ENCODE results near the gene ADGRE1. TPM values are rescaled to one million over a fixed set of nuclear protein-coding genes. Genes with fewer than 3 reads are reported as not detected.

Gene ADGRE1
- total and polyA plus RNA-seq, 7 donors = 0.28 to 1.8 (median 0.88) TPM; not detected in 3

Small RNA genes within 50 kb of the gene (small RNA-seq; reads per million reads assigned to genes)
- gene RF00017 = 0 reads per million in 3 donors

Other genes starting within 250 kb of the ADGRE1 start
- 1 to 10 TPM in 1 of 4 donors, under 1 TPM in 2, not detected in 1; under 0.01 to 2.0 (median 0.41) TPM for gene TNFSF14, start 217.4 kb upstream of the ADGRE1 start, total RNA-seq
- 1 to 10 TPM in 1 of 3 donors, not detected in 2; 2.8 TPM for gene TNFSF14, start 217.4 kb upstream of the ADGRE1 start, polyA plus RNA-seq
- 1,000 to 10,000 TPM in 1 of 4 donors, 100 to 1,000 TPM in 3; 317 to 1,284 (median 452) TPM for gene C3, start 166.9 kb upstream of the ADGRE1 start, total RNA-seq
- gene C3, start 166.9 kb upstream of the ADGRE1 start, polyA plus RNA-seq = 100 to 1,000 TPM in 1 of 3 donors, 10 to 100 TPM in 1, 1 to 10 TPM in 1; 9.0 to 313 (median 66.7) TPM
- gene GPR108, start 150.0 kb upstream of the ADGRE1 start, total RNA-seq = 10 to 100 TPM; 44.5 to 67.3 (median 58.8) TPM
- gene GPR108, start 150.0 kb upstream of the ADGRE1 start, polyA plus RNA-seq = 10 to 100 TPM; 39.0 to 91.1 (median 53.4) TPM
- 100 to 1,000 TPM in 1 of 4 donors, 10 to 100 TPM in 3; 73.1 to 117 (median 90.1) TPM for gene TRIP10, start 147.9 kb upstream of the ADGRE1 start, total RNA-seq
- 10 to 100 TPM; 49.5 to 76.7 (median 70.3) TPM for gene TRIP10, start 147.9 kb upstream of the ADGRE1 start, polyA plus RNA-seq
- gene SH2D3A, start 120.1 kb upstream of the ADGRE1 start, total RNA-seq = under 1 TPM in 1 of 4 donors, not detected in 3; 0.66 TPM
- 10 to 100 TPM; 23.8 to 42.7 (median 30.0) TPM for gene SH2D3A, start 120.1 kb upstream of the ADGRE1 start, polyA plus RNA-seq
- 1 to 10 TPM; 3.0 to 4.6 (median 4.3) TPM for gene VAV1, start 114.9 kb upstream of the ADGRE1 start, total RNA-seq
- 10 to 100 TPM in 1 of 3 donors, 1 to 10 TPM in 2; 2.4 to 18.9 (median 3.7) TPM for gene VAV1, start 114.9 kb upstream of the ADGRE1 start, polyA plus RNA-seq
- gene MBD3L2B, start 133.9 kb downstream of the ADGRE1 start, total RNA-seq = not detected
- not detected for gene MBD3L2B, start 133.9 kb downstream of the ADGRE1 start, polyA plus RNA-seq
- gene MBD3L5, start 143.0 kb downstream of the ADGRE1 start, total RNA-seq = not detected
- not detected for gene MBD3L5, start 143.0 kb downstream of the ADGRE1 start, polyA plus RNA-seq
- not detected for gene MBD3L4, start 152.6 kb downstream of the ADGRE1 start, total RNA-seq
- not detected for gene MBD3L4, start 152.6 kb downstream of the ADGRE1 start, polyA plus RNA-seq
- not detected for gene MBD3L2, start 161.7 kb downstream of the ADGRE1 start, total RNA-seq
- gene MBD3L2, start 161.7 kb downstream of the ADGRE1 start, polyA plus RNA-seq = not detected
- gene MBD3L3, start 171.1 kb downstream of the ADGRE1 start, total RNA-seq = not detected
- not detected for gene MBD3L3, start 171.1 kb downstream of the ADGRE1 start, polyA plus RNA-seq
- gene ZNF557, start 182.1 kb downstream of the ADGRE1 start, total RNA-seq = 1 to 10 TPM; 6.9 to 10.0 (median 8.8) TPM
- gene ZNF557, start 182.1 kb downstream of the ADGRE1 start, polyA plus RNA-seq = 1 to 10 TPM; 2.3 to 3.7 (median 2.4) TPM

Measured in sigmoid colon (tissue), 7 donors.